HepG2 (cell line): Measurements from ENCODE around the gene ARMH3. TPM values are rescaled to one million over a fixed set of nuclear protein-coding genes. Genes with fewer than 3 reads are reported as not detected.

ENCODE experiments used
- ATAC-seq: fragments of 200-7000 bp; cut with Tn5 transposase; 3 replicates; pipeline ENCODE4 v1.9.1; 2020; ENCODE audit warnings: mild to moderate bottlenecking, moderate library complexity
- BruUV-seq: library from RNA; stranded (reverse); fragments of 400-500 nt; replicated peaks from 2 replicates; lab custom pipeline; 2021; lab: Mats Ljungman, UMichigan
- CTCF ChIA-PET: fragments of 300-600 bp; formaldehyde crosslinking; extraction: SDS; loops from one replicate; lab custom pipeline; 2021; ENCODE audit warnings: low total read pairs, inconsistent platforms, low intra/inter-chr PET ratio; lab: Yijun Ruan, JAX
- POLR2A ChIA-PET: fragments of 350-600 bp; sonication (Branson Sonifier 250); formaldehyde crosslinking; loops from one replicate; lab custom pipeline; 2020; ENCODE audit warnings: antibody characterized with exemption, inconsistent platforms; lab: Yijun Ruan, JAX
- DNase-seq: peaks from one replicate; pipeline ENCODE4 v3.0.0-alpha.2; 2015; ENCODE audit warnings: low spot score
- FAIRE-seq: peaks from 3 replicates; lab custom pipeline; 2011; peaks lifted over from hg19 to GRCh38; lab: Jason Lieb, UNC
- H2AFZ ChIP-seq: one replicate; pipeline ENCODE4 v1.6.1; 2011; ENCODE audit warnings: low read length, inconsistent platforms
- H3K27ac ChIP-seq: fragments of 300-600 bp; 3 replicates; pipeline ENCODE4 v1.8.0; 2011; ENCODE audit warnings: mixed run types, mild to moderate bottlenecking, mixed read lengths, low read length, inconsistent platforms; ENCODE audit not compliant: insufficient read depth; ENCODE audit errors: extremely low read length
- H3K27me3 ChIP-seq, 2 experiments: fragments of 200-600 bp in 1 of 2; 2 replicates in 1 of 2; 3 replicates in 1 of 2; pipeline versions ENCODE4 v1.6.0 to v1.8.0; 2011; ENCODE audit warnings: low read length in 2 of 2, mild to moderate bottlenecking in 2 of 2, moderate library complexity in 2 of 2, inconsistent platforms in 1 of 2; ENCODE audit not compliant: insufficient read depth in 2 of 2, control insufficient read depth in 1 of 2
- H3K36me3 ChIP-seq, 2 experiments: fragments of 200-600 bp in 1 of 2; replicated peaks in 1 of 2; 2 replicates in 1 of 2; 3 replicates in 1 of 2; pipeline versions ENCODE4 v1.5.1 to v1.8.0; 2011; ENCODE audit warnings: low read length in 2 of 2, inconsistent platforms in 1 of 2; ENCODE audit not compliant: insufficient read depth in 2 of 2, control insufficient read depth in 1 of 2
- H3K4me1 ChIP-seq: 2 replicates; pipeline ENCODE4 v1.5.1; 2012; ENCODE audit warnings: low read length, inconsistent platforms; ENCODE audit not compliant: insufficient read depth
- H3K4me2 ChIP-seq: 2 replicates; pipeline ENCODE4 v1.6.0; 2011; ENCODE audit warnings: low read depth, low read length, inconsistent platforms
- H3K4me3 ChIP-seq, 3 experiments: fragments of 200-600 bp in 1 of 3; sonication (generic), shearing (Covaris generic) in 1 of 3; replicated peaks in 1 of 3; 2 replicates each; pipeline ENCODE4 v1.5.1; 2011 to 2016; ENCODE audit warnings: low read length in 3 of 3, inconsistent platforms in 2 of 3, low read depth in 2 of 3, mild to moderate bottlenecking in 2 of 3, control low read depth in 1 of 3, mixed read lengths in 1 of 3; ENCODE audit not compliant: insufficient read depth in 1 of 3
- H3K79me2 ChIP-seq: one replicate; pipeline ENCODE4 v1.6.1; 2011; ENCODE audit warnings: low read length, inconsistent platforms; ENCODE audit not compliant: insufficient read depth
- H3K9ac ChIP-seq: 2 replicates; pipeline ENCODE4 v1.6.0; 2011; ENCODE audit warnings: mild to moderate bottlenecking, low read depth, low read length, inconsistent platforms; ENCODE audit not compliant: insufficient read depth
- H3K9me3 ChIP-seq: 2 replicates; pipeline ENCODE4 v1.5.1; 2012; ENCODE audit warnings: mild to moderate bottlenecking, low read length
- H4K20me1 ChIP-seq: 2 replicates; pipeline ENCODE4 v1.6.0; 2011; ENCODE audit warnings: inconsistent platforms, mild to moderate bottlenecking, low read length, moderate library complexity; ENCODE audit not compliant: insufficient read depth
- FOXM1 ChIP-seq: sonication (generic); formaldehyde crosslinking; IDR thresholded peaks from 2 replicates; pipeline ENCODE4 v1.5.0; 2020; ENCODE audit warnings: missing genetic modification reagents
- GLI4 ChIP-seq: sonication (generic); formaldehyde crosslinking; IDR thresholded peaks from 2 replicates; pipeline ENCODE4 v1.5.1; 2020; ENCODE audit warnings: missing genetic modification reagents, mild to moderate bottlenecking, moderate library complexity, borderline replicate concordance
- HNRNPH1 ChIP-seq: fragments of 200-400 bp; formaldehyde crosslinking; optimal IDR thresholded peaks from 2 replicates; pipeline ENCODE3; 2017; ENCODE audit warnings: mild to moderate bottlenecking, low read depth, low read length
- NFKBIZ ChIP-seq: IDR thresholded peaks from 2 replicates; pipeline ENCODE4 v1.6.1; 2018; ENCODE audit warnings: missing genetic modification reagents, missing compliant biosample characterization
- PITX1 ChIP-seq: sonication (generic); formaldehyde crosslinking; IDR thresholded peaks from 2 replicates; pipeline ENCODE4 v1.5.1; 2020; ENCODE audit warnings: mild to moderate bottlenecking, missing genetic modification reagents
- TARDBP ChIP-seq: sonication (generic); formaldehyde crosslinking; IDR thresholded peaks from 2 replicates; pipeline ENCODE4 v1.8.0; 2022; ENCODE audit warnings: mild to moderate bottlenecking, missing genetic modification reagents
- ZNF256 ChIP-seq: sonication (generic); formaldehyde crosslinking; conservative IDR thresholded peaks from 2 replicates; pipeline ENCODE4 v1.4.0; 2020; ENCODE audit warnings: missing genetic modification reagents
- ZNF468 ChIP-seq: sonication (generic); formaldehyde crosslinking; IDR thresholded peaks from 2 replicates; pipeline ENCODE4 v1.8.0; 2022; ENCODE audit warnings: mild to moderate bottlenecking, moderate library complexity, missing genetic modification reagents
- ZNF496 ChIP-seq: sonication (generic); formaldehyde crosslinking; IDR thresholded peaks from 2 replicates; pipeline ENCODE4 v1.8.1; 2023; ENCODE audit warnings: mild to moderate bottlenecking, moderate library complexity, missing genetic modification reagents; ENCODE audit not compliant: insufficient replicate concordance
- ZNF510 ChIP-seq: sonication (generic); formaldehyde crosslinking; IDR thresholded peaks from 2 replicates; pipeline ENCODE4 v1.4.0; 2020; ENCODE audit warnings: low read depth, mild to moderate bottlenecking, missing genetic modification reagents
- ZNF609 ChIP-seq: sonication (generic); formaldehyde crosslinking; IDR thresholded peaks from 2 replicates; pipeline ENCODE4 v1.4.0; 2020; ENCODE audit warnings: mild to moderate bottlenecking, missing genetic modification reagents, borderline replicate concordance
- ZNF740 ChIP-seq: sonication (generic); formaldehyde crosslinking; IDR thresholded peaks from 2 replicates; pipeline ENCODE4 v1.4.0; 2020; ENCODE audit warnings: missing genetic modification reagents
- ZNF772 ChIP-seq: sonication (generic); formaldehyde crosslinking; IDR thresholded peaks from 2 replicates; pipeline ENCODE4 v1.5.0; 2020; ENCODE audit warnings: mild to moderate bottlenecking, missing genetic modification reagents
- WGBS: methylation state at CpG from one replicate; pipeline ENCODE4 v1.1.6; 2017; ENCODE audit warnings: low lambda C conversion rate; 5-methylcytosine and 5-hydroxymethylcytosine counted together
- in situ Hi-C: cut with HindIII; loops from 2 replicates; pipeline ENCODE4 v1.10.0; 2017; ENCODE audit warnings: low pct_unique_long_range_greater_than_20kb; ENCODE audit not compliant: extremely low pct_ligation_motif_present
- intact Hi-C: fragments of 100-400 bp; cut with micrococcal nuclease; formaldehyde crosslinking; loops from one replicate; pipeline ENCODE4 v1.10.0; 2022; ENCODE audit not compliant: unreplicated experiment
- polyA plus RNA-seq, 8 experiments: library from polyadenylated mRNA; depleted of rRNA in 3 of 8; stranded (reverse) in 7 of 8; unstranded in 1 of 8; fragments of >200 nt; fragmentation: Illumina TruSeq in 4 of 8; extraction: Trizol in 4 of 8; gene quantifications; 2 replicates each; pipeline versions ENCODE4 v1.2.1 to v1.2.3, GENCODE V29; 2011 to 2016; ENCODE audit warnings: low read depth in 4 of 8, missing spikeins in 1 of 8, mixed read lengths in 1 of 8; ENCODE audit not compliant: insufficient read depth in 1 of 8
- total RNA-seq, 5 experiments: library from RNA; depleted of rRNA; stranded (reverse); fragments of >200 nt; fragmentation: Illumina TruSeq; extraction: Trizol; gene quantifications; 2 replicates each; pipeline ENCODE4 v1.2.3, GENCODE V29; 2016; ENCODE audit warnings: low read depth in 1 of 5
- TF ChIP-seq, protein P1 (sequence below): sonication (generic); formaldehyde crosslinking; IDR thresholded peaks from 2 replicates; pipeline ENCODE4 v1.4.0; 2020; ENCODE audit warnings: missing genetic modification reagents
- TF ChIP-seq, protein P2 (sequence below): sonication (generic); formaldehyde crosslinking; IDR thresholded peaks from 2 replicates; pipeline ENCODE4 v1.5.0; 2020; ENCODE audit warnings: mild to moderate bottlenecking, missing genetic modification reagents, borderline replicate concordance
- TF ChIP-seq, protein P3 (sequence below): sonication (generic); formaldehyde crosslinking; IDR thresholded peaks from 2 replicates; pipeline ENCODE4 v1.5.1; 2020; ENCODE audit warnings: missing genetic modification reagents, mild to moderate bottlenecking, borderline replicate concordance

The ARMH3 gene
- total and polyA plus RNA-seq, 2 of the 13 experiments (the other 11 are each of a cell fraction or from before 2014, with no cell fraction given): 8.4 to 16.9 TPM

- no peaks in the 10 kb centered on the region for H3K27me3 ChIP-seq
- H3K36me3 ChIP-seq: peaks cover 5 to 31% of the 10 kb centered on the region in 2 experiments; a peak in 4 of 5 replicates
- no TSS peak for BruUV-seq
- no peaks in the 10 kb centered on the region for H3K4me1 ChIP-seq
- H4K20me1 ChIP-seq: no peaks in the 10 kb centered on the region
- ChIA-PET CTCF (no interaction called here), POLR2A (no interaction called here)
- H3K4me2 ChIP-seq: no peak overlapping the region
- ATAC-seq (no peak), DNase-seq (no peak), FAIRE-seq (no peak)
- H3K79me2 ChIP-seq: no peaks in the 10 kb centered on the region
- H3K4me3 ChIP-seq: no peak overlapping the region
- 100% methylated on average over 1 of the region's 1 CpG for WGBS
- intact Hi-C loops (no loop called here), in situ Hi-C loops (no loop called here)
- H3K27ac ChIP-seq: no peak overlapping the region
- no peak overlapping the region for H2AFZ ChIP-seq
- H3K9me3 ChIP-seq: no peaks in the 10 kb centered on the region
- no peak overlapping the region for H3K9ac ChIP-seq
- TF ChIP-seq GLI4 (CRISPR knock-in tag) (no peak), ZNF772 (CRISPR knock-in tag) (no peak), PITX1 (no peak), FOXM1 (CRISPR knock-in tag) (no peak), HNRNPH1 (no peak), ZNF468 (CRISPR knock-in tag) (no peak), ZNF510 (CRISPR knock-in tag) (no peak), TARDBP (CRISPR knock-in tag) (no peak), ZNF256 (no peak), ZNF740 (CRISPR knock-in tag) (no peak), NFKBIZ (CRISPR knock-in tag) (no peak), ZNF496 (CRISPR knock-in tag) (no peak), ZNF609 (CRISPR knock-in tag) (no peak)
- TF ChIP-seq, protein P1, sequence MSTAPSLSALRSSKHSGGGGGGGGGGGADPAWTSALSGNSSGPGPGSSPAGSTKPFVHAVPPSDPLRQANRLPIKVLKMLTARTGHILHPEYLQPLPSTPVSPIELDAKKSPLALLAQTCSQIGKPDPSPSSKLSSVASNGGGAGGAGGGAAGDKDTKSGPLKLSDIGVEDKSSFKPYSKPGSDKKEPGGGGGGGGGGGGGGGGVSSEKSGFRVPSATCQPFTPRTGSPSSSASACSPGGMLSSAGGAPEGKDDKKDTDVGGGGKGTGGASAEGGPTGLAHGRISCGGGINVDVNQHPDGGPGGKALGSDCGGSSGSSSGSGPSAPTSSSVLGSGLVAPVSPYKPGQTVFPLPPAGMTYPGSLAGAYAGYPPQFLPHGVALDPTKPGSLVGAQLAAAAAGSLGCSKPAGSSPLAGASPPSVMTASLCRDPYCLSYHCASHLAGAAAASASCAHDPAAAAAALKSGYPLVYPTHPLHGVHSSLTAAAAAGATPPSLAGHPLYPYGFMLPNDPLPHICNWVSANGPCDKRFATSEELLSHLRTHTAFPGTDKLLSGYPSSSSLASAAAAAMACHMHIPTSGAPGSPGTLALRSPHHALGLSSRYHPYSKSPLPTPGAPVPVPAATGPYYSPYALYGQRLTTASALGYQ (CRISPR knock-in tag): no peak
- TF ChIP-seq, protein P2, sequence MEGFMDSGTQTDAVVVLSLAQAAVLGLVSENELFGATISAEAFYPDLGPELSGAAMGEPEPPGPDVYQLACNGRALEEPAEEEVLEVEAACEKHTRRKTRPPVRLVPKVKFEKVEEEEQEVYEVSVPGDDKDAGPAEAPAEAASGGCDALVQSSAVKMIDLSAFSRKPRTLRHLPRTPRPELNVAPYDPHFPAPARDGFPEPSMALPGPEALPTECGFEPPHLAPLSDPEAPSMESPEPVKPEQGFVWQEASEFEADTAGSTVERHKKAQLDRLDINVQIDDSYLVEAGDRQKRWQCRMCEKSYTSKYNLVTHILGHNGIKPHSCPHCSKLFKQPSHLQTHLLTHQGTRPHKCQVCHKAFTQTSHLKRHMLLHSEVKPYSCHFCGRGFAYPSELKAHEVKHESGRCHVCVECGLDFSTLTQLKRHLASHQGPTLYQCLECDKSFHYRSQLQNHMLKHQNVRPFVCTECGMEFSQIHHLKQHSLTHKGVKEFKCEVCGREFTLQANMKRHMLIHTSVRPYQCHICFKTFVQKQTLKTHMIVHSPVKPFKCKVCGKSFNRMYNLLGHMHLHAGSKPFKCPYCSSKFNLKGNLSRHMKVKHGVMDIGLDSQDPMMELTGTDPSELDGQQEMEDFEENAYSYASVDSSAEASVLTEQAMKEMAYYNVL (CRISPR knock-in tag): no peak
- TF ChIP-seq, protein P3, sequence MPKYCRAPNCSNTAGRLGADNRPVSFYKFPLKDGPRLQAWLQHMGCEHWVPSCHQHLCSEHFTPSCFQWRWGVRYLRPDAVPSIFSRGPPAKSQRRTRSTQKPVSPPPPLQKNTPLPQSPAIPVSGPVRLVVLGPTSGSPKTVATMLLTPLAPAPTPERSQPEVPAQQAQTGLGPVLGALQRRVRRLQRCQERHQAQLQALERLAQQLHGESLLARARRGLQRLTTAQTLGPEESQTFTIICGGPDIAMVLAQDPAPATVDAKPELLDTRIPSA (CRISPR knock-in tag): no peak
Measured at GRCh38 chr10:101956117-101956516, 99.9 kb downstream of the ARMH3 start.
